Astrocyte (in vitro differentiated cells and primary cell): ENCODE data around the gene KCNN3. TPM values are rescaled to one million over a fixed set of nuclear protein-coding genes. Genes with fewer than 3 reads are reported as not detected.

Experiments
- DNase-seq: peaks from one replicate; pipeline ENCODE4 v3.0.0-alpha.2; 2010; ENCODE audit warnings: low read depth
- FAIRE-seq: peaks from 2 replicates; lab custom pipeline; 2011; peaks lifted over from hg19 to GRCh38; lab: Jason Lieb, UNC
- H2AFZ ChIP-seq: 2 replicates; pipeline ENCODE4 v1.6.0; 2012; ENCODE audit warnings: low read depth, low read length, inconsistent platforms
- H3K27ac ChIP-seq: 2 replicates; pipeline ENCODE4 v1.5.1; 2011; ENCODE audit warnings: low read depth, low read length, inconsistent platforms
- H3K27me3 ChIP-seq: 2 replicates; pipeline ENCODE4 v1.6.0; 2011; ENCODE audit warnings: low read length, inconsistent platforms; ENCODE audit not compliant: insufficient read depth
- H3K36me3 ChIP-seq: 2 replicates; pipeline ENCODE4 v1.5.1; 2011; ENCODE audit warnings: low read length, inconsistent platforms; ENCODE audit not compliant: insufficient read depth
- H3K4me1 ChIP-seq: 2 replicates; pipeline ENCODE4 v1.5.1; 2011; ENCODE audit warnings: low read length, inconsistent platforms; ENCODE audit not compliant: insufficient read depth
- H3K4me2 ChIP-seq: 2 replicates; pipeline ENCODE4 v1.6.0; 2012; ENCODE audit warnings: low read length, inconsistent platforms
- H3K4me3 ChIP-seq: 2 replicates; pipeline ENCODE4 v1.5.1; 2011; ENCODE audit warnings: low read depth, mild to moderate bottlenecking, low read length, inconsistent platforms; ENCODE audit not compliant: insufficient read depth
- H3K79me2 ChIP-seq: 2 replicates; pipeline ENCODE4 v1.6.0; 2012; ENCODE audit warnings: mild to moderate bottlenecking, low read length, inconsistent platforms; ENCODE audit not compliant: insufficient read depth
- H3K9ac ChIP-seq: 2 replicates; pipeline ENCODE4 v1.6.0; 2012; ENCODE audit warnings: mild to moderate bottlenecking, low read length, inconsistent platforms
- H3K9me3 ChIP-seq: 2 replicates; pipeline ENCODE4 v1.5.1; 2012; ENCODE audit warnings: low read depth, mild to moderate bottlenecking, low read length, inconsistent platforms; ENCODE audit not compliant: insufficient read depth
- H4K20me1 ChIP-seq: 2 replicates; pipeline ENCODE4 v1.6.0; 2012; ENCODE audit warnings: low read length, inconsistent platforms; ENCODE audit not compliant: insufficient read depth
- H3K27ac Mint-ChIP-seq: one replicate; pipeline ENCODE4 v1.8.0; 2021; ENCODE audit warnings: mild to moderate bottlenecking, mixed read lengths; ENCODE audit not compliant: unreplicated experiment
- H3K27me3 Mint-ChIP-seq: one replicate; pipeline ENCODE4 v1.8.0; 2021; ENCODE audit warnings: low read depth, mixed read lengths; ENCODE audit not compliant: unreplicated experiment
- H3K36me3 Mint-ChIP-seq: one replicate; pipeline ENCODE4 v1.8.0; 2021; ENCODE audit warnings: low read depth, mixed read lengths; ENCODE audit not compliant: unreplicated experiment
- H3K4me1 Mint-ChIP-seq: one replicate; pipeline ENCODE4 v1.8.0; 2021; ENCODE audit warnings: low read depth, mixed read lengths; ENCODE audit not compliant: unreplicated experiment
- H3K4me3 Mint-ChIP-seq: one replicate; pipeline ENCODE4 v1.8.0; 2021; ENCODE audit warnings: mild to moderate bottlenecking, moderate library complexity, mixed read lengths; ENCODE audit not compliant: unreplicated experiment
- H3K9me3 Mint-ChIP-seq: one replicate; pipeline ENCODE4 v1.8.0; 2021; ENCODE audit warnings: mild to moderate bottlenecking, mixed read lengths; ENCODE audit not compliant: unreplicated experiment
- EZH2 ChIP-seq: IDR thresholded peaks from 2 replicates; pipeline ENCODE4 v1.6.1; 2012; ENCODE audit warnings: mild to moderate bottlenecking, low read length, inconsistent platforms; ENCODE audit not compliant: insufficient read depth
- total RNA-seq: library from RNA; stranded (reverse); gene quantifications from 2 replicates; pipeline ENCODE4 v1.2.1, GENCODE V29; 2021
- TF ChIP-seq, protein P1 (sequence below): IDR thresholded peaks from 2 replicates; pipeline ENCODE4 v1.5.1; 2011; ENCODE audit warnings: low read depth, mild to moderate bottlenecking, inconsistent platforms, low read length, moderate library complexity; ENCODE audit not compliant: insufficient read depth

The KCNN3 gene
- total RNA-seq, 1 donor from 2014 or later: 0.66 TPM

DNA sequence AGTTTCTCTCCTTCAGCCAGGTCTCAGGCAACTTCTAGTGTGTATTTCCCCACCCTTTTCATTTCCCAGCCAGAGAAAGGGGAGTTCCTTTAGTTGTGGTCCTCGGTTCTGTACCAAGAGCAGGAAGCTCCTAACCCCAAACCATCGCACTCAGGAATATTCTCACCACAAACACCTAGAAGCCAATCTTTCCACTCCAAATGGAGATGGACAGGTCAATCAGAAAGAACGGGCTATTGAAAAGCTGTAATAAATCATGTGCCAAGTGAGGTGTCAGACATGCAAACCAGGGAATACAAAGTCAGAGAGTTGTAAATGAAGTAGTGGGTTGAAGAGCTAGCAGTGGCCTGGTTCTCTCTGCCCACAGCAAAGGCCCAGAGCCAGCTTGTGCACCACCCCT is 77.2 kb downstream of the KCNN3 start:
- Mint-ChIP-seq H3K27ac (no peak overlapping the region), H3K27me3 (peaks cover 54% of the 10 kb centered on the region), H3K36me3 (peaks cover 2% of the 10 kb centered on the region), H3K4me1 (peaks cover 14% of the 10 kb centered on the region), H3K4me3 (no peak overlapping the region), H3K9me3 (peaks cover 2% of the 10 kb centered on the region)
- no peaks in the 10 kb centered on the region for H3K9me3 ChIP-seq
- no peak overlapping the region for H3K4me2 ChIP-seq
- no peaks in the 10 kb centered on the region for H3K36me3 ChIP-seq
- peaks cover 24% of the 10 kb centered on the region for H3K27me3 ChIP-seq
- H2AFZ ChIP-seq: no peak overlapping the region
- no peak overlapping the region for H3K27ac ChIP-seq
- no peak overlapping the region for H3K4me3 ChIP-seq
- H3K79me2 ChIP-seq: no peaks in the 10 kb centered on the region
- H4K20me1 ChIP-seq: no peaks in the 10 kb centered on the region
- TF ChIP-seq EZH2: no peak
- TF ChIP-seq, protein P1, sequence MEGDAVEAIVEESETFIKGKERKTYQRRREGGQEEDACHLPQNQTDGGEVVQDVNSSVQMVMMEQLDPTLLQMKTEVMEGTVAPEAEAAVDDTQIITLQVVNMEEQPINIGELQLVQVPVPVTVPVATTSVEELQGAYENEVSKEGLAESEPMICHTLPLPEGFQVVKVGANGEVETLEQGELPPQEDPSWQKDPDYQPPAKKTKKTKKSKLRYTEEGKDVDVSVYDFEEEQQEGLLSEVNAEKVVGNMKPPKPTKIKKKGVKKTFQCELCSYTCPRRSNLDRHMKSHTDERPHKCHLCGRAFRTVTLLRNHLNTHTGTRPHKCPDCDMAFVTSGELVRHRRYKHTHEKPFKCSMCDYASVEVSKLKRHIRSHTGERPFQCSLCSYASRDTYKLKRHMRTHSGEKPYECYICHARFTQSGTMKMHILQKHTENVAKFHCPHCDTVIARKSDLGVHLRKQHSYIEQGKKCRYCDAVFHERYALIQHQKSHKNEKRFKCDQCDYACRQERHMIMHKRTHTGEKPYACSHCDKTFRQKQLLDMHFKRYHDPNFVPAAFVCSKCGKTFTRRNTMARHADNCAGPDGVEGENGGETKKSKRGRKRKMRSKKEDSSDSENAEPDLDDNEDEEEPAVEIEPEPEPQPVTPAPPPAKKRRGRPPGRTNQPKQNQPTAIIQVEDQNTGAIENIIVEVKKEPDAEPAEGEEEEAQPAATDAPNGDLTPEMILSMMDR: no peak
- no peak for FAIRE-seq
- H3K4me1 ChIP-seq: peaks cover 9% of the 10 kb centered on the region
- H3K9ac ChIP-seq: no peak overlapping the region
- no peak for DNase-seq

GRCh38 chr1:154791292-154792166 is 78.6 kb downstream of the KCNN3 start:
- peaks cover 43% of the 10 kb centered on the region for H3K27me3 Mint-ChIP-seq

More at GRCh38 chr1:154791292-154792166, 78.6 kb downstream of the KCNN3 start:
- H3K4me3 ChIP-seq: no peak overlapping the region
- peaks cover under 1% of the 10 kb centered on the region for H3K9me3 Mint-ChIP-seq
- peaks cover 24% of the 10 kb centered on the region for H3K27me3 ChIP-seq
- H3K79me2 ChIP-seq: no peaks in the 10 kb centered on the region
- peak overlapping the region; percentile 71 for H3K4me2 ChIP-seq
- H3K4me1 ChIP-seq: peaks cover 9% of the 10 kb centered on the region
- no peaks in the 10 kb centered on the region for H3K9me3 ChIP-seq
- DNase-seq (peak; percentile 38), FAIRE-seq (no peak)
- H3K36me3 ChIP-seq: no peaks in the 10 kb centered on the region
- H4K20me1 ChIP-seq: no peaks in the 10 kb centered on the region
- no peak overlapping the region for H2AFZ ChIP-seq
- H3K9ac ChIP-seq: no peak overlapping the region
- H3K27ac Mint-ChIP-seq: no peak overlapping the region
- H3K4me1 Mint-ChIP-seq: peaks cover 12% of the 10 kb centered on the region
- TF ChIP-seq, protein P1: no peak
- TF ChIP-seq EZH2: no peak
- no peak overlapping the region for H3K4me3 Mint-ChIP-seq
- no peak overlapping the region for H3K27ac ChIP-seq
- H3K36me3 Mint-ChIP-seq: no peaks in the 10 kb centered on the region
